BJ (cell line): ENCODE results near the gene P3R3URF. TPM values are rescaled to one million over a fixed set of nuclear protein-coding genes. Genes with fewer than 3 reads are reported as not detected.

Experiments
- CTCF ChIA-PET: fragments of 350-600 bp; formaldehyde crosslinking; extraction: SDS; loops from one replicate; lab custom pipeline; 2021; ENCODE audit warnings: antibody characterized with exemption, inconsistent platforms; lab: Yijun Ruan, JAX
- POLR2A ChIA-PET: fragments of 300-600 bp; sonication (Branson Sonifier 250); formaldehyde crosslinking; extraction: SDS; loops from one replicate; lab custom pipeline; 2021; ENCODE audit warnings: antibody characterized with exemption; lab: Charles Lee
- DNase-seq: peaks from one replicate; pipeline ENCODE4 v3.0.0-alpha.2; 2011; ENCODE audit warnings: low read depth
- H3K27me3 ChIP-seq: 2 replicates; pipeline ENCODE4 v1.6.0; 2011; ENCODE audit warnings: low read length; ENCODE audit not compliant: control insufficient read depth, insufficient read depth
- H3K36me3 ChIP-seq: 2 replicates; pipeline ENCODE4 v1.5.1; 2011; ENCODE audit warnings: low read length; ENCODE audit not compliant: control insufficient read depth, insufficient read depth
- H3K4me3 ChIP-seq: 2 replicates; pipeline ENCODE4 v1.5.1; 2011; ENCODE audit warnings: low read depth, mild to moderate bottlenecking, control low read depth, low read length
- polyA plus RNA-seq: library from polyadenylated mRNA; depleted of rRNA; stranded (reverse); fragments of >200 nt; gene quantifications from 2 replicates; pipeline ENCODE4 v1.2.3, GENCODE V29; 2011
- TF ChIP-seq, protein P1 (sequence below): IDR thresholded peaks from 2 replicates; pipeline ENCODE4 v1.5.1; 2011; ENCODE audit warnings: low read depth, mild to moderate bottlenecking, control low read depth, inconsistent platforms, low read length, moderate library complexity; ENCODE audit not compliant: insufficient read depth

Gene P3R3URF
- polyA plus RNA-seq, 1 experiment, result not detected

DNA sequence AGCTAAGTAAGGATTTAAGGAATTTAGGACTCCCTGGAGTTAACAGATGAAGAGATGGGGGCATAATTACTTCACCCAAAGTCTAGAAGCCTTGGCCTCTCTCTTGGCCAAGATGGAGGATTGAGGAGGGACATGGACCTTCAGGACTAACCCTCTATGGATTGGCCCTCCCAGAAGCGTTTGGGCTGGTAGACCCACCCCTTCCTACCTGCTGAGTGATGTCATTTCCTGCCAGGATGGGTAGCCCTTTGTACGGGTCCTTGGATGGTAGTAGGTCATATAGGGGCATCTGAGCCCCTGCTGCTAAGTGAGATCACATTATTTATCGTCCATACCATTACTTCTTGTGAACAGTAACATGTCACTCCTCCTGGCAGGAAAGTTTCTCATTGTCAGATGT is 44.5 kb upstream of the P3R3URF start:
- DNase-seq, result no peak
- H3K4me3 ChIP-seq, result no peak overlapping the region
- CTCF ChIA-PET, result interaction anchor here (1.1 to 6.7 kb wide), 3 partner anchors 13 to 184 kb away, joined by 3 to 81 read pairs (median 55); no protein-coding TSS in a partner anchor
- peaks cover 2% of the 10 kb centered on the region for H3K36me3 ChIP-seq
- POLR2A ChIA-PET, result no interaction called here
- no peaks in the 10 kb centered on the region for H3K27me3 ChIP-seq
- TF ChIP-seq, protein P1, sequence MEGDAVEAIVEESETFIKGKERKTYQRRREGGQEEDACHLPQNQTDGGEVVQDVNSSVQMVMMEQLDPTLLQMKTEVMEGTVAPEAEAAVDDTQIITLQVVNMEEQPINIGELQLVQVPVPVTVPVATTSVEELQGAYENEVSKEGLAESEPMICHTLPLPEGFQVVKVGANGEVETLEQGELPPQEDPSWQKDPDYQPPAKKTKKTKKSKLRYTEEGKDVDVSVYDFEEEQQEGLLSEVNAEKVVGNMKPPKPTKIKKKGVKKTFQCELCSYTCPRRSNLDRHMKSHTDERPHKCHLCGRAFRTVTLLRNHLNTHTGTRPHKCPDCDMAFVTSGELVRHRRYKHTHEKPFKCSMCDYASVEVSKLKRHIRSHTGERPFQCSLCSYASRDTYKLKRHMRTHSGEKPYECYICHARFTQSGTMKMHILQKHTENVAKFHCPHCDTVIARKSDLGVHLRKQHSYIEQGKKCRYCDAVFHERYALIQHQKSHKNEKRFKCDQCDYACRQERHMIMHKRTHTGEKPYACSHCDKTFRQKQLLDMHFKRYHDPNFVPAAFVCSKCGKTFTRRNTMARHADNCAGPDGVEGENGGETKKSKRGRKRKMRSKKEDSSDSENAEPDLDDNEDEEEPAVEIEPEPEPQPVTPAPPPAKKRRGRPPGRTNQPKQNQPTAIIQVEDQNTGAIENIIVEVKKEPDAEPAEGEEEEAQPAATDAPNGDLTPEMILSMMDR, result no peak

GRCh38 chr1:46219551-46220520 is 43.5 kb upstream of the P3R3URF start:
- TF ChIP-seq, protein P1, result no peak
- no peaks in the 10 kb centered on the region for H3K27me3 ChIP-seq
- ChIA-PET POLR2A (no interaction called here), CTCF (interaction anchor here (0.6 to 6.7 kb wide), 3 partner anchors 12 to 183 kb away, joined by 3 to 81 read pairs (median 55); no protein-coding TSS in a partner anchor)
- no peak for DNase-seq
- no peak overlapping the region for H3K4me3 ChIP-seq
- peaks cover 2% of the 10 kb centered on the region for H3K36me3 ChIP-seq

DNA sequence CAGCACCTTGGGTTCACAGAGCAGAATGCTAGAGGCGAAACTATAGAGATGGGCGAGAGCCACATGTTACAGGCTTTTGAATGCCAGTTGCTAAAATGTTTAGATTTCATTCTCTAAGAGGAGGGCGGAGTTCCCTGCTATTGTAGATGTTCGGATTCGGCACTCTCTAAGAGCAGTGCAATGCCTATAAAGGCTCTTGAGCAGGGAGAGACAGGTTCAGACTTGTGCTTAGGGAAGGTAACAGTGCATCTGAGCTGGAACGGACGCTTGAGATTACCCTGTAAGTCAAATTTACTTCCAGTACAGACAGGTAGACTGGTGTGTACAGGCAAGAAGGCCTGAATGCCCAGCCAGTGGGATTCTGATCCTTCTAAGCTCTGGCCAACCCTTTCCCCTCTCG is 42.2 kb upstream of the P3R3URF start:
- CTCF ChIA-PET, result interaction anchor here (0.6 to 6.2 kb wide), 4 partner anchors 10 to 322 kb away, joined by 3 to 55 read pairs (median 3); partner anchors contain the start of gene LURAP1
- TF ChIP-seq, protein P1, result no peak
- Histone ChIP-seq H3K4me3 (no peak overlapping the region), H3K27me3 (no peaks in the 10 kb centered on the region), H3K36me3 (peaks cover 2% of the 10 kb centered on the region)
- POLR2A ChIA-PET, result no interaction called here
- no peak for DNase-seq

- POLR2A ChIA-PET, result no interaction called here
- Histone ChIP-seq H3K36me3 (no peaks in the 10 kb centered on the region), H3K4me3 (no peak overlapping the region), H3K27me3 (no peaks in the 10 kb centered on the region)
- TF ChIP-seq, protein P1, result no peak
- DNase-seq, result no peak
- CTCF ChIA-PET, result interaction anchor here (1.7 kb wide), 1 partner anchor 8 kb away, joined by 3 read pairs; no protein-coding TSS in a partner anchor
Observed at GRCh38 chr1:46215504-46215903, 39.2 kb upstream of the P3R3URF start.

DNA sequence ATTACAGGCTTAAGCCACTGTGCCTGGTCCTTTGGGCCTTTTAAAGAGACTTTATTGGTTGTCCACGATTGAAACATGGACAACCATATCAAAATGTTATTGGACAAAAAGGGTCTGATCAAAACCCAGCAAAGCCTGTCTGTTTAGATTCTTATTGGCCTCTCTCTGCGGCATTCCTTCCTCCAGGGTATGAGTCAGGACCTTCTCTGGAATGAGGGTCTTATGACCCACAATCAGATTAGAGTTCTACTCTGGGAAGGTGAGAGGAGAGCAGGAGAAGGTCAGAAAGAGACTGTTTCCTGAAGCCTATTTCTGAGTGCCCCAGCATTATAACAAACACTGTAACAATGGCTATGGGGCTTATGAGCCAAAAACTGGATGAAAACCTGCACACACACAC is 34.8 kb upstream of the P3R3URF start:
- Histone ChIP-seq H3K27me3 (no peaks in the 10 kb centered on the region), H3K36me3 (no peaks in the 10 kb centered on the region), H3K4me3 (no peak overlapping the region)
- TF ChIP-seq, protein P1, result no peak
- no peak for DNase-seq
- POLR2A ChIA-PET, result no interaction called here
- CTCF ChIA-PET, result interaction anchor here (8.4 kb wide), 1 partner anchor 10 kb away, joined by 55 read pairs; no protein-coding TSS in a partner anchor
